Large intestine (tissue), 3 donors: ENCODE measurements around the gene PDXP. TPM values are rescaled to one million over a fixed set of nuclear protein-coding genes. Genes with fewer than 3 reads are reported as not detected.
"Not testable (repeated sequence)": the region's sequence is repeated elsewhere in the genome, so short reads cannot be mapped to it uniquely, and the experiment has no call there.

Experiments
- DNase-seq, 2 donors: peaks; one replicate each; pipeline versions ENCODE4 v3.0.0 to v3.0.0-alpha.2; 2013
- H3K27ac ChIP-seq: one replicate; pipeline ENCODE4 v1.5.1; 2013; ENCODE audit warnings: low read length
- H3K27me3 ChIP-seq: 2 replicates; pipeline ENCODE4 v1.6.1; 2013; ENCODE audit warnings: low read length; ENCODE audit not compliant: control insufficient read depth, insufficient read depth
- H3K36me3 ChIP-seq: 2 replicates; pipeline ENCODE4 v1.6.1; 2013; ENCODE audit warnings: low read length; ENCODE audit not compliant: control insufficient read depth, insufficient read depth
- H3K4me1 ChIP-seq: one replicate; pipeline ENCODE4 v1.6.1; 2013; ENCODE audit warnings: low read length; ENCODE audit not compliant: control insufficient read depth, insufficient read depth
- H3K4me3 ChIP-seq: one replicate; pipeline ENCODE4 v1.5.1; 2013; ENCODE audit warnings: low read length
- H3K9me3 ChIP-seq: one replicate; pipeline ENCODE4 v1.6.1; 2013; ENCODE audit warnings: mild to moderate bottlenecking, low read depth, low read length, moderate library complexity; ENCODE audit not compliant: control insufficient read depth
- WGBS: methylation state at CpG from one replicate; pipeline ENCODE4 v1.1.5; 2013; ENCODE audit warnings: low lambda C conversion rate; ENCODE audit not compliant: insufficient coverage; 5-methylcytosine and 5-hydroxymethylcytosine counted together
- polyA plus RNA-seq: library from polyadenylated mRNA; unstranded; fragments of 120-200 nt; gene quantifications from one replicate; pipeline ENCODE4 v1.2.1, GENCODE V29; 2013

Gene PDXP
- polyA plus RNA-seq, 1 donor = 24.7 TPM

GRCh38 chr22:37681001-37681424 is 22.5 kb downstream of the PDXP start:
- Histone ChIP-seq H3K4me1 (peaks cover 23% of the 10 kb centered on the region), H3K9me3 (peaks cover 3% of the 10 kb centered on the region), H3K36me3 (peaks cover 9% of the 10 kb centered on the region), H3K4me3 (no peak overlapping the region), H3K27ac (no peak overlapping the region), H3K27me3 (no peaks in the 10 kb centered on the region)
- DNase-seq = peak in 1 of 2 donors; percentile 35
- no CpG with 5 or more reads among the region's 2 CpGs for WGBS

- H3K4me1 ChIP-seq = peaks cover 24% of the 10 kb centered on the region
- peaks cover 3% of the 10 kb centered on the region for H3K9me3 ChIP-seq
- H3K36me3 ChIP-seq = peaks cover 9% of the 10 kb centered on the region
- H3K27me3 ChIP-seq = no peaks in the 10 kb centered on the region
- WGBS = no CpG with 5 or more reads among the region's 6 CpGs
- peak; percentile 73 to 79 for DNase-seq
- no peak overlapping the region for H3K27ac ChIP-seq
- no peak overlapping the region for H3K4me3 ChIP-seq
These were observed 23.1 kb downstream of the PDXP start for GRCh38 chr22:37681556-37682049.

DNA sequence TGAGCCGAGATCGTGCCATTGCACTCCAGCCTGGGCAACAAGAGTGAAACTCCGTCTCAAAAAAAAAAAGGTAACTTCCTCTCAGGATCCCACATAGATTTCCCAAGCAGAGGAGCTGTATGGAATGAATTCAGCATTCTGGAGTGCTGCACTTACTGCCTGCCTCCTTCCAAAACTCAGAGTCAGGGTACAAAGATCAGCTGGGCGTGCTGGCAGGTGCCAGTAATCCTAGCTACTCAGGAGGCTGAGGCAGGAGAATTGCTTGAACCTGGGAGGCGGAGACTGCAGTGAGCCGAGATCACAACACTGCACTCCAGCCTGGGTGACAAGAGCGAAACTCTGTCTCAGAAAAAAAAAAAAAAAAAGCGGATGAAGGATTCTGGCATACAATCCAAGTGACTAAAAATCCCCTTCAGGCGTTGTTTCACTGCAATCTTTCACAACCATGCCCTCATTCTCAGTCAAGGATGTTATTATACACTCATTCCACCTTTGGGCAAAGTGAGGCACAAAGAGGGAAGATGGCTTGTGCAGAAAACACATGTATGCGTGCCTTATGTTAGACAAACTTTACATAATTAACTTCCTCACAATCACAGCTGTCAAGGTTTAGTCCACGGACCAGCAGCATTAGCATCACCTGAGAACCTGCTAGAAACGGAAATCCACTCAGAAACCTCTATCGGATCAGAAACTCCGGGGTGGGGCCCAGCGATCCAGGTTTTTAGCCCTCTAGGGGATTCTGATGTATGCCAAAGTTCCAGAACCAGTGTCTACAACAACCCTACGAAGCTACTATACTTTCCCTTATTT is 26.5 kb downstream of the PDXP start:
- H3K9me3 ChIP-seq = no peaks in the 10 kb centered on the region
- H3K4me1 ChIP-seq = peaks cover 21% of the 10 kb centered on the region
- H3K4me3 ChIP-seq = no peak overlapping the region
- peak overlapping the region; percentile 93 for H3K27ac ChIP-seq
- H3K36me3 ChIP-seq = peaks cover 16% of the 10 kb centered on the region
- peak; percentile 63 to 85 for DNase-seq
- H3K27me3 ChIP-seq = no peaks in the 10 kb centered on the region
- whole genome bisulfite sequencing = no CpG with 5 or more reads among the region's 16 CpGs

DNA sequence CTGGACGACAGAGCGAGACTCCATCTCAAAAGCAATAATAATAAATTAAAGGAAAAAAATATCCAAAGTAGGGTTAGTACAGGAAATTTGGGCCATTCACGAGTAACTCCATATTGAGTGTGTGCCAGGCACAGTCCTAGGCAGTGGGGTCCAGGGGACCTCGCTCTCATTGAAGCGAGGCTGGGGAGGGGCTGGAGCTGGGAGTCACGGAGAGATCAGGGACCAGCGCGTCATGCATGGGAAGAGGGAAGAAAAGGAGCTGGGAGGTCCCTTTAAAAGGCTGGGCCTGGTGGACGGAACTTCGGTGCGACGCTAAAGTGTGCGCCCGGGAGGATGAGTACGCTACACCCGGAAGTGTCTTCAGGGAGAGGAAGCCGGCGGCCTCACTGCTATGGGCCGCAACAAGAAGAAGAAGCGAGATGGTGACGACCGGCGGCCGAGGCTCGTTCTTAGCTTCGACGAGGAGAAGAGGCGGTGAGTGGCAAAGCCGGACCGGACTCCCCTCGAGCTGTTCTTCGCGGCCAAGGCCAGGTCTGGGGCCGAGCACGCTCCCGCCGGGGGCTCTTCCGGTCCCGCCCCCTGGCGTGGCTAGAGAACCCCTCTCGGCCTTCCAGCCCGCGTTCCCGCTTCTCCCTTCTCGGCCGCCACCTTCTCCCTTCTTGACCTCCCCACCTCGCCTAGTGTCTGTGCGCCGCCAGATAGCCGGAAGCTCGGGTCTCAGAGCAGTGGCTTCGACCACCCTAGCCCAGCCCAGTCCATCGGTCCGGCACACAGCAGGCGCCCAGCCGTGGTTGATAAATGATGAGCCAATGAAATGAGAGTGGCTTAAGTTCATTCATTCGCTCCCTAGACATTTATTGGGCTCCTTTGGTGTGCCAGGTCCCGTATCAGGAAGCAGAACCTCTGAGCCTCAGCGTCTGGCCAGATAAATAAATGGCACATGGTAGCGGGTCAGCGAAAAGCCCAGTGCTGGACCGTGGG is 27.8 kb downstream of the PDXP start, which contains the start of gene NOL12:
NOL12 (plus strand) TSS at position 342 of the 981 bp plus-strand sequence; CDS start at position 392, 50 bp downstream.
- DNase-seq = peak; percentile 81 to 94
- Histone ChIP-seq H3K27ac (peak within 1 kb of the TSS; percentile 93), H3K36me3 (peaks cover 27% of the 10 kb centered on the region), H3K9me3 (no peaks in the 10 kb centered on the region), H3K4me1 (peaks cover 17% of the 10 kb centered on the region), H3K27me3 (no peaks in the 10 kb centered on the region), H3K4me3 (peak within 1 kb of the TSS; percentile 92)
- WGBS = 50% methylated on average over 2 of the region's 62 CpGs

DNA sequence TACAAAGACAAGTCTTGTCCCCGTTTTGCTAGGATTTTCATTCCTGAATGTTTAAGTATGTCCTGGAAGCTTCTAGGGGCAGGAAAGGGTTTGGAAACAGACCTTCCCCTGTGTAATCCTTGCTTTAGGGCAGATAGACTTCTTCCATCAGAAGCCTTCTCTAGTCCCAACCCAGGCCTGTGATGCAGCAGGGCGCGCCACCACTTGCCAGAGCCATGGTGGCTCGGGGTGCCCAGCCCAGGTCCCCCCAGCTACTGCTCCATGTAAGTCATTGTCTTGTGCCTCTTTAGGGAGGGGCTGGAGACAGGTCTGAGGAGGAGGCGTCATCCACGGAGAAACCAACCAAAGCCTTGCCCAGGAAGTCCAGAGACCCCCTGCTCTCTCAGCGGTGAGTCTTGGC is 31.9 kb downstream of the PDXP start:
- peaks cover 53% of the 10 kb centered on the region for H3K36me3 ChIP-seq

GRCh38 chr22:37690901-37691504 is 32.5 kb downstream of the PDXP start:
- 100% methylated on average over 1 of the region's 18 CpGs for WGBS
- DNase-seq = no peak
- Histone ChIP-seq H3K9me3 (no peaks in the 10 kb centered on the region), H3K36me3 (peaks cover 53% of the 10 kb centered on the region), H3K27ac (no peak overlapping the region), H3K4me1 (peaks cover 3% of the 10 kb centered on the region), H3K4me3 (no peak overlapping the region), H3K27me3 (no peaks in the 10 kb centered on the region)

More for the DNA sequence above, 31.9 kb downstream of the PDXP start:
- H3K27me3 ChIP-seq = no peaks in the 10 kb centered on the region
- no peaks in the 10 kb centered on the region for H3K9me3 ChIP-seq
- no CpG with 5 or more reads among the region's 7 CpGs for WGBS
- H3K27ac ChIP-seq = no peak overlapping the region
- H3K4me3 ChIP-seq = no peak overlapping the region
- H3K4me1 ChIP-seq = peaks cover 7% of the 10 kb centered on the region
- no peak for DNase-seq

DNA sequence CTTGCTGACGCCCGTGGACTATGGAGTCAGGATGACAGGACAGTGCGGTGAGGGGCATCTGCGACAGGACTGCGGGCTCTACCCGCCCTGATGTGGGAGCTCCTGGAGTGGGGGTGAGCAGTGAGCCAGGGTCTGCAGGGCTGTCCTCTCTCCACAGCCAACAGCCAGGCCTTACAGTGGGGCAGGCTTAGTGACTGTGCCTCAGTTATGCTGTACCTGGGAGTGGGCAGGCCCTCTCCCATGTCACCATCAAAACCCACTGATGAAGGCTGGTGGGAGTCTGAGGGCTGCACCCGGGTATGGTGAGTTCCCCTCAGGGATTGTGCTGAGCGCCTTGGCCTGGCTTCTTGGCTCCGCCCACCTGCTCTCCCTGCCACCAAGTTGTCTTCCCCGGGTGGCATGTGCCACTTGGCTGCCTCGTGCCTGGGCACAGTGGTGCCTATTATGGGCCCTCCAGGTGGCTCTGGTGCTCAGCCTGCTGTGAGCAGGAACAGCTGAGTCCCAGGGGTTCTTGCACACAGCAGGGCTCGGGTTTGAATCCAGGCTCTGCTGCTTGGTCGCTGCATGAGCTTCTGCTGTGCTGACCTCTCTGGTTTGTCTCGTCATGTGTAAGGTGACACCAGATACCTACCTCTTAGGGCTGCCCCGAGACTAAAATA is 34.2 kb downstream of the PDXP start:
- WGBS = no CpG with 5 or more reads among the region's 15 CpGs
- no peaks in the 10 kb centered on the region for H3K9me3 ChIP-seq
- no peaks in the 10 kb centered on the region for H3K27me3 ChIP-seq
- no peak for DNase-seq
- peaks cover 53% of the 10 kb centered on the region for H3K36me3 ChIP-seq
- H3K27ac ChIP-seq = no peak overlapping the region
- no peak overlapping the region for H3K4me3 ChIP-seq
- peaks cover 11% of the 10 kb centered on the region for H3K4me1 ChIP-seq

- not testable (repeated sequence) for H3K27me3 ChIP-seq, H3K9me3 ChIP-seq, DNase-seq, H3K27ac ChIP-seq, H3K4me3 ChIP-seq
- peaks cover 41% of the 10 kb centered on the region for H3K36me3 ChIP-seq
- 100% methylated on average over 1 of the region's 7 CpGs for WGBS
- H3K4me1 ChIP-seq = peaks cover 11% of the 10 kb centered on the region
These were observed 35.6 kb downstream of the PDXP start for GRCh38 chr22:37694131-37694530.

DNA sequence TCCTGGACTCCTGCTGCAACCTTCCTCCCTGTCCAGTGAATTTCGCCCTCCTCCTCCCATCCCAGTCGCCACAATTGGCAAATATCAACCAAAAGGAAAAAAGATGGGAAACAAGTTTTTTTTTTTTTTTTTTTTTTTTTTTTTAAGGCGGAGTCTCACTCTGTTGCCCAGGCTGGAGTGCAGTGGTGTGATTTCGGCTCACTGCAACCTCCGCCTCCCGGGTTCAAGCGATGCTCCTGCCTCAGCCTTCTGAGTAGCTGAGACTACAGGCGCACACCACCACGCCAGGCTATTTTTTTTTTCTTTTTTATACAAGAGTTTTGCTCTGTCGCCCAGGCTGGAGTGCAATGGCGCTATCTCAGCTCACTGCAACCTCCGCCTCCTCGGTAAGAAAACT is 37.7 kb downstream of the PDXP start:
- H3K4me3 ChIP-seq = peak overlapping the region; percentile 31
- peaks cover 25% of the 10 kb centered on the region for H3K36me3 ChIP-seq
- H3K9me3 ChIP-seq, H3K27ac ChIP-seq, H3K27me3 ChIP-seq, DNase-seq: not testable (repeated sequence)
- H3K4me1 ChIP-seq = peaks cover 15% of the 10 kb centered on the region
- no CpG with 5 or more reads among the region's 13 CpGs for WGBS
